ENCODE measurements around the gene ARIH2. TPM values are rescaled to one million over a fixed set of nuclear protein-coding genes. Genes with fewer than 3 reads are reported as not detected.

The ARIH2 gene
- total and polyA plus RNA-seq, 2 experiments from 2014 or later = 76.4 to 118 TPM

GRCh38 chr3:49022688-49023171 lies 104.1 kb downstream of the ARIH2 start:
- Mint-ChIP-seq H3K4me1 (peaks cover 28% of the 10 kb centered on the region), H3K27ac (peak overlapping the region; percentile 98), H3K9me3 (no peaks in the 10 kb centered on the region; the same call in 1 of the 3 replicates), H3K27me3 (ENCODE audit: insufficient read depth, low read depth, poor library complexity) (peaks cover 25% of the 10 kb centered on the region), H3K4me3 (peak overlapping the region; percentile 93), H3K36me3 (ENCODE audit: low read depth) (peaks cover 54% of the 10 kb centered on the region)
- Histone ChIP-seq H3K27ac (ENCODE audit: low read depth) (peak overlapping the region; percentile 97), H3K79me2 (replicated peaks; ENCODE audit: insufficient read depth) (peaks cover 20% of the 10 kb centered on the region), H3K9me2 (ENCODE audit: insufficient read depth) (no peaks in the 10 kb centered on the region), H3K36me3 (ENCODE audit: insufficient read depth) (peaks cover 31% of the 10 kb centered on the region), H3K4me3 (peak overlapping the region; percentile 97), H3K4me2 (peak overlapping the region; percentile 99), H3K27me3 (ENCODE audit: insufficient read depth) (no peaks in the 10 kb centered on the region), H2AFZ (no peak overlapping the region), H3K4me1 (ENCODE audit: insufficient read depth) (peaks cover 25% of the 10 kb centered on the region; the same call in 1 of the 2 replicates), H4K20me1 (replicated peaks; ENCODE audit: insufficient read depth) (peaks cover 19% of the 10 kb centered on the region), H3F3A (replicated peaks; ENCODE audit: low read depth) (peaks cover 41% of the 10 kb centered on the region)
- DNase-seq (ENCODE audit: low spot score) = peak; percentile 37
- no peak for TF ChIP-seq EZH2 (IDR thresholded peaks at IDR 0.05; ENCODE audit: low read depth, unreplicated experiment)
- TF ChIP-seq POLR2AphosphoS5 (IDR thresholded peaks at IDR 0.05; ENCODE audit: low read depth) = 0 out of 2 replicates have a peak, but pooled peaks have one; percentile 15
- ATAC-seq = no peak

- Histone ChIP-seq H3K9me2 (ENCODE audit: insufficient read depth) (no peaks in the 10 kb centered on the region), H3K4me1 (ENCODE audit: insufficient read depth) (peaks cover 31% of the 10 kb centered on the region; the same call in 1 of the 2 replicates), H3K79me2 (replicated peaks; ENCODE audit: insufficient read depth) (peaks cover 31% of the 10 kb centered on the region), H2AFZ (no peak overlapping the region), H4K20me1 (replicated peaks; ENCODE audit: insufficient read depth) (peaks cover 19% of the 10 kb centered on the region), H3K27me3 (ENCODE audit: insufficient read depth) (no peaks in the 10 kb centered on the region), H3K4me2 (no peak overlapping the region), H3K27ac (ENCODE audit: low read depth) (peak overlapping the region; percentile 97; the same call in 1 of the 2 replicates), H3K4me3 (no peak overlapping the region), H3K36me3 (ENCODE audit: insufficient read depth) (peaks cover 37% of the 10 kb centered on the region), H3F3A (replicated peaks; ENCODE audit: low read depth) (peaks cover 41% of the 10 kb centered on the region)
- DNase-seq (ENCODE audit: low spot score) (no peak), ATAC-seq (no peak)
- Mint-ChIP-seq H3K36me3 (ENCODE audit: low read depth) (peaks cover 64% of the 10 kb centered on the region), H3K4me3 (peak overlapping the region; percentile 93), H3K4me1 (peaks cover 36% of the 10 kb centered on the region), H3K27me3 (ENCODE audit: insufficient read depth, low read depth, poor library complexity) (peaks cover 32% of the 10 kb centered on the region), H3K27ac (no peak overlapping the region), H3K9me3 (no peaks in the 10 kb centered on the region; the same call in 1 of the 3 replicates)
- no peak for TF ChIP-seq ETS1 (IDR thresholded peaks at IDR 0.05)
These were observed 105.1 kb downstream of the ARIH2 start for GRCh38 chr3:49023775-49024174.

- peaks cover 40% of the 10 kb centered on the region for H3F3A ChIP-seq (replicated peaks; ENCODE audit: low read depth)
- H3K36me3 Mint-ChIP-seq (ENCODE audit: low read depth) = peaks cover 68% of the 10 kb centered on the region
- no peak overlapping the region for H3K4me3 ChIP-seq
- peaks cover 37% of the 10 kb centered on the region for H3K36me3 ChIP-seq (ENCODE audit: insufficient read depth)
- TF ChIP-seq JUNB (IDR thresholded peaks at IDR 0.05; ENCODE audit: unreplicated experiment) = no peak
- TF ChIP-seq STAT1 (IDR thresholded peaks at IDR 0.05; ENCODE audit: unreplicated experiment) = no peak
- no peak for TF ChIP-seq CREB1 (CRISPR knock-in tag; IDR thresholded peaks at IDR 0.05; ENCODE audit: low read depth)
- TF ChIP-seq EZH2 (IDR thresholded peaks at IDR 0.05; ENCODE audit: low read depth, unreplicated experiment) = no peak
- TF ChIP-seq POLR2AphosphoS5 (IDR thresholded peaks at IDR 0.05; ENCODE audit: low read depth) = no peak; the same call in 1 of the 2 replicates
- H3K27me3 Mint-ChIP-seq (ENCODE audit: insufficient read depth, low read depth, poor library complexity) = peaks cover 37% of the 10 kb centered on the region
- ATAC-seq = no peak
- H4K20me1 ChIP-seq (replicated peaks; ENCODE audit: insufficient read depth) = peaks cover 19% of the 10 kb centered on the region
- H2AFZ ChIP-seq = no peak overlapping the region
- DNase-seq (ENCODE audit: low spot score) = no peak
- no peak overlapping the region for H3K27ac Mint-ChIP-seq
- peaks cover 32% of the 10 kb centered on the region for H3K79me2 ChIP-seq (replicated peaks; ENCODE audit: insufficient read depth)
- peaks cover 36% of the 10 kb centered on the region for H3K4me1 Mint-ChIP-seq
- no peak overlapping the region for H3K4me3 Mint-ChIP-seq
- H3K4me2 ChIP-seq = no peak overlapping the region
- peak overlapping the region; percentile 97; the same call in 1 of the 2 replicates for H3K27ac ChIP-seq (ENCODE audit: low read depth)
- H3K9me3 Mint-ChIP-seq = no peaks in the 10 kb centered on the region; the same call in none of the 3 replicates
- H3K27me3 ChIP-seq (ENCODE audit: insufficient read depth) = no peaks in the 10 kb centered on the region
- H3K4me1 ChIP-seq (ENCODE audit: insufficient read depth) = peaks cover 24% of the 10 kb centered on the region; the same call in 1 of the 2 replicates
- H3K9me2 ChIP-seq (ENCODE audit: insufficient read depth) = no peaks in the 10 kb centered on the region
These were observed 105.8 kb downstream of the ARIH2 start for GRCh38 chr3:49024449-49024848.
